ELF-1 (cell line): ENCODE measurements around the gene RASGRF1.

Source experiments
- DNase-seq: peaks from one replicate; pipeline ENCODE4 v3.0.0-alpha.2; 2016; ENCODE audit warnings: low read depth, low spot score

The RASGRF1 gene

GRCh38 chr15:79101866-79102581 lies 11.4 kb upstream of the RASGRF1 start:
- DNase-seq: no peak

GRCh38 chr15:79099692-79100091 lies 9.1 kb upstream of the RASGRF1 start:
- DNase-seq: no peak

GRCh38 chr15:79094611-79095021 lies 4.0 kb upstream of the RASGRF1 start:
- DNase-seq: no peak

- DNase-seq: no peak
Observed at GRCh38 chr15:79093352-79093935, 2.9 kb upstream of the RASGRF1 start.

GRCh38 chr15:79092382-79092781 lies 1.8 kb upstream of the RASGRF1 start:
- DNase-seq: no peak

GRCh38 chr15:79091204-79091867 lies 756 bp upstream of the RASGRF1 start:
- peak; percentile 40 for DNase-seq

GRCh38 chr15:79089890-79090486 lies 592 bp downstream of the RASGRF1 start:
- DNase-seq: peak; percentile 90

GRCh38 chr15:79089331-79089889 lies 1.2 kb downstream of the RASGRF1 start:
- peak; percentile 66 for DNase-seq

GRCh38 chr15:79088426-79089205 lies 2.0 kb downstream of the RASGRF1 start:
- no peak for DNase-seq

- no peak for DNase-seq
Observed at GRCh38 chr15:79086814-79087213, 3.8 kb downstream of the RASGRF1 start.

- DNase-seq: no peak
Observed at GRCh38 chr15:79084308-79084968, 6.1 kb downstream of the RASGRF1 start.

- DNase-seq: no peak
Observed at GRCh38 chr15:79083154-79083553, 7.4 kb downstream of the RASGRF1 start.

GRCh38 chr15:79082363-79083070 lies 8.1 kb downstream of the RASGRF1 start:
- no peak for DNase-seq

- no peak for DNase-seq
Observed at GRCh38 chr15:79078763-79079410, 11.7 kb downstream of the RASGRF1 start.

- DNase-seq: no peak
Observed at GRCh38 chr15:79078003-79078402, 12.6 kb downstream of the RASGRF1 start.

GRCh38 chr15:79076661-79077060 lies 13.9 kb downstream of the RASGRF1 start:
- DNase-seq: no peak

GRCh38 chr15:79075256-79075655 lies 15.3 kb downstream of the RASGRF1 start:
- no peak for DNase-seq

GRCh38 chr15:79073336-79073735 lies 17.2 kb downstream of the RASGRF1 start:
- no peak for DNase-seq

- no peak for DNase-seq
Observed at GRCh38 chr15:79071901-79072300, 18.7 kb downstream of the RASGRF1 start.

- no peak for DNase-seq
Observed at GRCh38 chr15:79068790-79069189, 21.8 kb downstream of the RASGRF1 start.
